HG02852 (cell line): ENCODE data around the gene ARV1.
"Not testable (repeated sequence)": the region's sequence is repeated elsewhere in the genome, so short reads cannot be mapped to it uniquely, and the experiment has no call there.

Experiments used
- ATAC-seq: cut with Tn5 transposase; IDR thresholded peaks from one replicate; pipeline ENCODE4 v1.9.1; 2021; ENCODE audit warnings: mild to moderate bottlenecking, moderate library complexity; ENCODE audit not compliant: unreplicated experiment

Gene ARV1

GRCh38 chr1:230976360-230976759, 2.5 kb upstream of the ARV1 start:
- ATAC-seq = no peak

- ATAC-seq = no peak
Measured at GRCh38 chr1:230976825-230977747, 1.8 kb upstream of the ARV1 start.

- ATAC-seq = peak; percentile 9
Measured at GRCh38 chr1:230977761-230978490, 968 bp upstream of the ARV1 start.

GRCh38 chr1:230979389-230979716, 459 bp downstream of the ARV1 start:
- no peak for ATAC-seq

GRCh38 chr1:230979952-230980351, 1.1 kb downstream of the ARV1 start:
- no peak for ATAC-seq

GRCh38 chr1:230982696-230983095, 3.8 kb downstream of the ARV1 start:
- no peak for ATAC-seq

GRCh38 chr1:230983811-230984210, 4.9 kb downstream of the ARV1 start:
- ATAC-seq = no peak

GRCh38 chr1:230984622-230985515, 6.0 kb downstream of the ARV1 start:
- not testable (repeated sequence) for ATAC-seq

GRCh38 chr1:230985711-230986110, 6.8 kb downstream of the ARV1 start:
- no peak for ATAC-seq

GRCh38 chr1:230986976-230987375, 8.1 kb downstream of the ARV1 start:
- no peak for ATAC-seq

GRCh38 chr1:230987448-230987847, 8.6 kb downstream of the ARV1 start:
- ATAC-seq = no peak

- no peak for ATAC-seq
Measured at GRCh38 chr1:230992100-230992774, 13.3 kb downstream of the ARV1 start.

- ATAC-seq = no peak
Measured at GRCh38 chr1:230994860-230995259, 16.0 kb downstream of the ARV1 start.

GRCh38 chr1:231000201-231000600, 21.3 kb downstream of the ARV1 start:
- ATAC-seq = no peak

- no peak for ATAC-seq
Measured at GRCh38 chr1:231000639-231001038, 21.7 kb downstream of the ARV1 start.

- no peak for ATAC-seq
Measured at GRCh38 chr1:231001892-231002291, 23.0 kb downstream of the ARV1 start.

GRCh38 chr1:231007535-231007934, 28.6 kb downstream of the ARV1 start:
- ATAC-seq = not testable (repeated sequence)

GRCh38 chr1:231011360-231011759, 32.5 kb downstream of the ARV1 start:
- ATAC-seq = no peak

- no peak for ATAC-seq
Measured at GRCh38 chr1:231011963-231012362, 33.1 kb downstream of the ARV1 start.

GRCh38 chr1:231013391-231014015, 34.6 kb downstream of the ARV1 start:
- no peak for ATAC-seq
